Measurements from ENCODE around the gene PSMD13. TPM values are rescaled to one million over a fixed set of nuclear protein-coding genes. Genes with fewer than 3 reads are reported as not detected.

PSMD13 gene
- total and polyA plus RNA-seq, 4 donors = 48.8 to 56.7 (median 52.8) TPM

- DNase-seq (ENCODE audit: low spot score) = no peak
- WGBS = 93% methylated on average over 7 of the region's 7 CpGs
- H3K36me3 ChIP-seq (ENCODE audit: control insufficient read depth in 4 of 4, insufficient read depth in 3 of 4, low read depth in 1 of 4, low read length in 3 of 4) = peaks cover 11 to 63% (median 49%) of the 10 kb centered on the region in 4 donors
- no peaks in the 10 kb centered on the region for H3K9me3 ChIP-seq (ENCODE audit: control insufficient read depth in 4 of 4, low read length in 3 of 4)
- TF ChIP-seq MAX (IDR thresholded peaks at IDR 0.05) = no peak
- TF ChIP-seq TAF1 (conservative IDR thresholded peaks at IDR 0.05) = no peak
- TF ChIP-seq HNF4A (conservative IDR thresholded peaks at IDR 0.05) = no peak
- no peak overlapping the region for H3K9ac ChIP-seq (ENCODE audit: low read depth in 1 of 2, low read length in 2 of 2)
- H3K4me3 ChIP-seq (ENCODE audit: low read depth in 1 of 3, low read length in 3 of 3) = no peak overlapping the region
- peaks cover 5 to 16% (median 14%) of the 10 kb centered on the region in 4 donors for H3K4me1 ChIP-seq (ENCODE audit: control insufficient read depth in 4 of 4, insufficient read depth in 4 of 4, low read length in 3 of 4)
- no peak overlapping the region for H3K27ac ChIP-seq (ENCODE audit: low read depth in 1 of 2, low read length in 2 of 2)
- no peaks in the 10 kb centered on the region for H3K27me3 ChIP-seq (ENCODE audit: control insufficient read depth in 4 of 4, insufficient read depth in 4 of 4, low read length in 3 of 4)
Measured at GRCh38 chr11:214083-214482, 22.7 kb upstream of the PSMD13 start.

- WGBS = 86% methylated on average over 4 of the region's 4 CpGs
- H3K36me3 ChIP-seq (ENCODE audit: control insufficient read depth in 4 of 4, insufficient read depth in 3 of 4, low read depth in 1 of 4, low read length in 3 of 4) = peaks cover 11 to 62% (median 44%) of the 10 kb centered on the region in 4 donors
- no peak for DNase-seq (ENCODE audit: low spot score)
- H3K27ac ChIP-seq (ENCODE audit: low read depth in 1 of 2, low read length in 2 of 2) = no peak overlapping the region
- peaks cover 0 to 1% (median 0%) of the 10 kb centered on the region in 4 donors for H3K4me1 ChIP-seq (ENCODE audit: control insufficient read depth in 4 of 4, insufficient read depth in 4 of 4, low read length in 3 of 4)
- H3K9ac ChIP-seq (ENCODE audit: low read depth in 1 of 2, low read length in 2 of 2) = no peak overlapping the region
- no peak overlapping the region for H3K4me3 ChIP-seq (ENCODE audit: low read depth in 1 of 3, low read length in 3 of 3)
- no peaks in the 10 kb centered on the region for H3K27me3 ChIP-seq (ENCODE audit: control insufficient read depth in 4 of 4, insufficient read depth in 4 of 4, low read length in 3 of 4)
- TF ChIP-seq FOXA1 (IDR thresholded peaks at IDR 0.05) (no peak), CTCF (IDR thresholded peaks at IDR 0.05; ENCODE audit: low read depth, low read length, missing input control) (no peak), RAD21 (IDR thresholded peaks at IDR 0.05) (no peak)
- H3K9me3 ChIP-seq (ENCODE audit: control insufficient read depth in 4 of 4, low read length in 3 of 4) = no peaks in the 10 kb centered on the region
Measured at GRCh38 chr11:215581-216037, 21.2 kb upstream of the PSMD13 start.

GRCh38 chr11:216081-216974, 20.4 kb upstream of the PSMD13 start:
- H3K36me3 ChIP-seq (ENCODE audit: control insufficient read depth in 4 of 4, insufficient read depth in 3 of 4, low read depth in 1 of 4, low read length in 3 of 4) = peaks cover 11 to 56% (median 39%) of the 10 kb centered on the region in 4 donors
- no peak overlapping the region for H3K9ac ChIP-seq (ENCODE audit: low read depth in 1 of 2, low read length in 2 of 2)
- H3K27ac ChIP-seq (ENCODE audit: low read depth in 1 of 2, low read length in 2 of 2) = no peak overlapping the region
- H3K9me3 ChIP-seq (ENCODE audit: control insufficient read depth in 4 of 4, low read length in 3 of 4) = no peaks in the 10 kb centered on the region
- no peak overlapping the region for H3K4me3 ChIP-seq (ENCODE audit: low read depth in 1 of 3, low read length in 3 of 3)
- H3K4me1 ChIP-seq (ENCODE audit: control insufficient read depth in 4 of 4, insufficient read depth in 4 of 4, low read length in 3 of 4) = no peaks in the 10 kb centered on the region
- H3K27me3 ChIP-seq (ENCODE audit: control insufficient read depth in 4 of 4, insufficient read depth in 4 of 4, low read length in 3 of 4) = no peaks in the 10 kb centered on the region
- no peak for TF ChIP-seq ATF3 (IDR thresholded peaks at IDR 0.05)
- no peak for TF ChIP-seq CTCF (IDR thresholded peaks at IDR 0.05; ENCODE audit: low read depth, low read length, missing input control)
- no peak for TF ChIP-seq HNF4A (conservative IDR thresholded peaks at IDR 0.05)
- TF ChIP-seq JUND (IDR thresholded peaks at IDR 0.05) = no peak
- TF ChIP-seq ZBTB33 (IDR thresholded peaks at IDR 0.05) = no peak
- TF ChIP-seq FOXA2 (IDR thresholded peaks at IDR 0.05) = no peak
- no peak for DNase-seq (ENCODE audit: low spot score)
- WGBS = 91% methylated on average over 11 of the region's 11 CpGs

Data from liver (tissue), 9 donors.